NCI-H187 treated with DMSO at 0.1 percent for 48 hours (cell line): Measurements from ENCODE around the gene BLOC1S2.
"Not testable (repeated sequence)": the region's sequence is repeated elsewhere in the genome, so short reads cannot be mapped to it uniquely, and the experiment has no call there.

Experiments used
- DNase-seq: peaks from one replicate; lab custom pipeline; 2025; lab: John Stamatoyannopoulos, UW

BLOC1S2 gene

GRCh38 chr10:100286051-100287033 lies at the start of gene BLOC1S2:
Gene BLOC1S2 (minus strand): TSS chr10:100286680. CDS start chr10:100286659, 21 bp downstream.
- DNase-seq: no peak

- DNase-seq: no peak
Observed at GRCh38 chr10:100334762-100335161, 48.3 kb upstream of the BLOC1S2 start.

- no peak for DNase-seq
Observed at GRCh38 chr10:100333661-100334440, 47.4 kb upstream of the BLOC1S2 start.

- no peak for DNase-seq
Observed at GRCh38 chr10:100333106-100333505, 46.6 kb upstream of the BLOC1S2 start.

- no peak for DNase-seq
Observed at GRCh38 chr10:100330079-100330478, 43.6 kb upstream of the BLOC1S2 start, which contains the start of gene PKD2L1. Gene PKD2L1 (minus strand): TSS chr10:100330228. CDS start chr10:100330103, 125 bp downstream.

- no peak for DNase-seq
Observed at GRCh38 chr10:100328198-100328597, 41.7 kb upstream of the BLOC1S2 start.

GRCh38 chr10:100327718-100328009 lies 41.2 kb upstream of the BLOC1S2 start:
- no peak for DNase-seq

- no peak for DNase-seq
Observed at GRCh38 chr10:100327007-100327717, 40.7 kb upstream of the BLOC1S2 start.

- DNase-seq: no peak
Observed at GRCh38 chr10:100325158-100325557, 38.7 kb upstream of the BLOC1S2 start.

GRCh38 chr10:100319707-100320402 lies 33.4 kb upstream of the BLOC1S2 start:
- DNase-seq: no peak

- no peak for DNase-seq
Observed at GRCh38 chr10:100318207-100318606, 31.7 kb upstream of the BLOC1S2 start.

- DNase-seq: no peak
Observed at GRCh38 chr10:100315615-100316014, 29.1 kb upstream of the BLOC1S2 start.

- no peak for DNase-seq
Observed at GRCh38 chr10:100311298-100311697, 24.8 kb upstream of the BLOC1S2 start.

GRCh38 chr10:100307684-100308083 lies 21.2 kb upstream of the BLOC1S2 start:
- DNase-seq: no peak

- no peak for DNase-seq
Observed at GRCh38 chr10:100306861-100307260, 20.4 kb upstream of the BLOC1S2 start.

- no peak for DNase-seq
Observed at GRCh38 chr10:100304414-100304813, 17.9 kb upstream of the BLOC1S2 start.

GRCh38 chr10:100303724-100304319 lies 17.3 kb upstream of the BLOC1S2 start:
- no peak for DNase-seq

- DNase-seq: not testable (repeated sequence)
Observed at GRCh38 chr10:100301123-100301522, 14.6 kb upstream of the BLOC1S2 start.

GRCh38 chr10:100297242-100297641 lies 10.8 kb upstream of the BLOC1S2 start:
- DNase-seq: no peak

- no peak for DNase-seq
Observed at GRCh38 chr10:100293066-100293465, 6.6 kb upstream of the BLOC1S2 start.

GRCh38 chr10:100292300-100292699 lies 5.8 kb upstream of the BLOC1S2 start:
- not testable (repeated sequence) for DNase-seq
